ENCODE results near the gene ITLN2. TPM values are rescaled to one million over a fixed set of nuclear protein-coding genes. Genes with fewer than 3 reads are reported as not detected.

Gene ITLN2
- polyA plus RNA-seq, 1 donor (not counting 4 experiments of a cell fraction or from before 2014, with no cell fraction given), result 0.22 TPM

GRCh38 chr1:161000736-161001480, 46.3 kb upstream of the ITLN2 start:
- DNase-seq (ENCODE audit: low read depth, low spot score) (no peak), FAIRE-seq (no peak)
- H4K20me1 ChIP-seq (ENCODE audit: control insufficient read depth, extremely low read depth, insufficient read depth, low read length), result peaks cover 2% of the 10 kb centered on the region
- H3K4me1 ChIP-seq (ENCODE audit: control insufficient read depth, extremely low read depth, insufficient read depth, low read length), result peaks cover 15% of the 10 kb centered on the region
- TF ChIP-seq EZH2 (IDR thresholded peaks at IDR 0.05; ENCODE audit: low read length) (no peak), CTCF (optimal IDR thresholded peaks at IDR 0.05 in 1 of 3, IDR thresholded peaks at IDR 0.05 in 1 of 3, conservative IDR thresholded peaks at IDR 0.05 in 1 of 3; ENCODE audit: extremely low read depth in 1 of 3, insufficient read depth in 2 of 3, low read length in 3 of 3) (no peak)
- H3K4me2 ChIP-seq (ENCODE audit: control insufficient read depth, extremely low read depth, insufficient read depth, low read depth, low read length), result no peak overlapping the region
- dilution Hi-C loops (cut with MboI; ENCODE audit: extremely low pct_ligation_motif_present, low sequenced_read_pairs), result no loop called here
- no peaks in the 10 kb centered on the region for H3K27me3 ChIP-seq (ENCODE audit: control insufficient read depth, extremely low read depth, insufficient read depth, low read length)
- peaks cover 39% of the 10 kb centered on the region for H3K79me2 ChIP-seq (ENCODE audit: control insufficient read depth, insufficient read depth, low read length)
- H2AFZ ChIP-seq (ENCODE audit: control insufficient read depth, low read length), result no peak overlapping the region
- peaks cover 28 to 32% of the 10 kb centered on the region in 2 experiments for H3K36me3 ChIP-seq (ENCODE audit: control insufficient read depth in 2 of 2, extremely low read depth in 1 of 2, insufficient read depth in 2 of 2, low read length in 2 of 2)
- H3K9me3 ChIP-seq (ENCODE audit: control insufficient read depth, low read depth, low read length), result no peaks in the 10 kb centered on the region
- no peaks in the 10 kb centered on the region for H3K9me1 ChIP-seq (ENCODE audit: control insufficient read depth, extremely low read depth, insufficient read depth, low read length)
- no peak overlapping the region for H3K4me3 ChIP-seq (ENCODE audit: control insufficient read depth in 2 of 3, extremely low read depth in 1 of 3, insufficient read depth in 2 of 3, low read depth in 1 of 3, low read length in 3 of 3)
- H3K27ac ChIP-seq (ENCODE audit: control insufficient read depth, insufficient read depth, low read length), result no peak overlapping the region
- H3K9ac ChIP-seq (ENCODE audit: control insufficient read depth, extremely low read depth, insufficient read depth, low read length), result no peak overlapping the region

GRCh38 chr1:160999376-160999775, 44.8 kb upstream of the ITLN2 start:
- no peak for TF ChIP-seq CTCF (optimal IDR thresholded peaks at IDR 0.05 in 1 of 3, IDR thresholded peaks at IDR 0.05 in 1 of 3, conservative IDR thresholded peaks at IDR 0.05 in 1 of 3; ENCODE audit: extremely low read depth in 1 of 3, insufficient read depth in 2 of 3, low read length in 3 of 3)
- no peak for TF ChIP-seq EZH2 (IDR thresholded peaks at IDR 0.05; ENCODE audit: low read length)
- peaks cover 29% of the 10 kb centered on the region for H3K4me1 ChIP-seq (ENCODE audit: control insufficient read depth, extremely low read depth, insufficient read depth, low read length)
- H3K27me3 ChIP-seq (ENCODE audit: control insufficient read depth, extremely low read depth, insufficient read depth, low read length), result no peaks in the 10 kb centered on the region
- FAIRE-seq (no peak), DNase-seq (ENCODE audit: low read depth, low spot score) (no peak)
- peaks cover 25% of the 10 kb centered on the region for H3K79me2 ChIP-seq (ENCODE audit: control insufficient read depth, insufficient read depth, low read length)
- no peak overlapping the region for H3K27ac ChIP-seq (ENCODE audit: control insufficient read depth, insufficient read depth, low read length)
- H3K9ac ChIP-seq (ENCODE audit: control insufficient read depth, extremely low read depth, insufficient read depth, low read length), result no peak overlapping the region
- H4K20me1 ChIP-seq (ENCODE audit: control insufficient read depth, extremely low read depth, insufficient read depth, low read length), result no peaks in the 10 kb centered on the region
- no peak overlapping the region for H3K4me2 ChIP-seq (ENCODE audit: control insufficient read depth, extremely low read depth, insufficient read depth, low read depth, low read length)
- H3K36me3 ChIP-seq (ENCODE audit: control insufficient read depth in 2 of 2, extremely low read depth in 1 of 2, insufficient read depth in 2 of 2, low read length in 2 of 2), result peaks cover 28 to 32% of the 10 kb centered on the region in 2 experiments
- no peaks in the 10 kb centered on the region for H3K9me3 ChIP-seq (ENCODE audit: control insufficient read depth, low read depth, low read length)
- H3K9me1 ChIP-seq (ENCODE audit: control insufficient read depth, extremely low read depth, insufficient read depth, low read length), result no peaks in the 10 kb centered on the region
- H2AFZ ChIP-seq (ENCODE audit: control insufficient read depth, low read length), result no peak overlapping the region
- dilution Hi-C loops (cut with MboI; ENCODE audit: extremely low pct_ligation_motif_present, low sequenced_read_pairs), result no loop called here
- H3K4me3 ChIP-seq (ENCODE audit: control insufficient read depth in 2 of 3, extremely low read depth in 1 of 3, insufficient read depth in 2 of 3, low read depth in 1 of 3, low read length in 3 of 3), result no peak overlapping the region

Data from keratinocyte (primary cell).